CD4-positive, alpha-beta T cell treated with Interleukin-15 for 1 hour (primary cell): Measurements from ENCODE around the gene FGGY.
A peak's percentile ranks its signal among the peaks of the same experiment; 100 is the strongest.
"Not testable (repeated sequence)": the region's sequence is repeated elsewhere in the genome, so short reads cannot be mapped to it uniquely, and the experiment has no call there.

Source experiments
- DNase-seq: peaks from one replicate; pipeline ENCODE4 v3.0.0-alpha.2; 2020

FGGY gene, protein sequence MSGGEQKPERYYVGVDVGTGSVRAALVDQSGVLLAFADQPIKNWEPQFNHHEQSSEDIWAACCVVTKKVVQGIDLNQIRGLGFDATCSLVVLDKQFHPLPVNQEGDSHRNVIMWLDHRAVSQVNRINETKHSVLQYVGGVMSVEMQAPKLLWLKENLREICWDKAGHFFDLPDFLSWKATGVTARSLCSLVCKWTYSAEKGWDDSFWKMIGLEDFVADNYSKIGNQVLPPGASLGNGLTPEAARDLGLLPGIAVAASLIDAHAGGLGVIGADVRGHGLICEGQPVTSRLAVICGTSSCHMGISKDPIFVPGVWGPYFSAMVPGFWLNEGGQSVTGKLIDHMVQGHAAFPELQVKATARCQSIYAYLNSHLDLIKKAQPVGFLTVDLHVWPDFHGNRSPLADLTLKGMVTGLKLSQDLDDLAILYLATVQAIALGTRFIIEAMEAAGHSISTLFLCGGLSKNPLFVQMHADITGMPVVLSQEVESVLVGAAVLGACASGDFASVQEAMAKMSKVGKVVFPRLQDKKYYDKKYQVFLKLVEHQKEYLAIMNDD

DNA sequence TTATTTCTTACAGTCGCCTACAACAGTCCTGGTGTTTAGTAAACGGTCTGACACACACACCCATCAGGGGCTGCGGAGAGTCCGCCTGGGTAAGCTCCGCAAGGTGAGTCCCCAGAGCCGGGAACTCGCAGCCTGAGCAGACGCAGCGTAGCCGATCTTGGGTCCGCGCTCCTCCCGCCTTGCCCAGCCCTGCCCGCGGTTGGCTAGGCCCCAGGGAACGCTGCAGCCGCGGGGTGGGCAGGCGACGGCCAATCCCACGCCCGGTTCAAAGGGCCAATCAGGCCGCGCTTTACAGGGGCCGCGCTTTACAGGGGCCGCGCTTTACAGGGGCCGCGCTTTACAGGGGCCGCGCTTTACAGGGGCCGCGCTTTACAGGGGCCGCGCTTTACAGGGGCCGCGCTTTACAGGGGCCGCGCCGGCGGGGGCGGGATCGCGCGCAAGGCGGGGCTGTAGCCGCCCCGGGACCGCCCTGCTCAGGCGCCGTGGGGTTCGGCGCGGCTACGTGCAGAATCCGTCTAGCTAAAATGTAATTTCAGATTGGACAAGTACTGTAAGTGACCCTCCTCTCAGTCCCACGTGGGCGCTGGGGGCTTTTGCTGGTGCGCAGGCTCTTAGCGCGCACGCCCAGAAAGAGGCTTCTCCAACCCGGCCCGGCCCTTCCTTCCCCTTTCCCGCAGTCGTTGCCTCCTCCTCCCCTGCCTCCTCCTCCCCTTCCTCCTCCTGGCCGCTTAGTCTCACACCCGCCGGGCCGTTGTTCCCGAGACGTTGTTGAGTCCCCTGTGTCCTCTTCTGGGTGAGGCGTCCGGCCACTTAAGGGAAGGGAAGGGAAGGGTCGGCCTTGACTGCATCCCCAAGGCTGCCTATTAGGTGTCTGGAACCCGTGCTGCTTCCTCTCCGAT lies at the start of gene FGGY:
TSS of gene FGGY (plus strand) at position 737 of the 899 bp plus-strand sequence. CDS start 24,456 bp downstream, outside the sequence.
- peak; percentile 94 for DNase-seq

DNA sequence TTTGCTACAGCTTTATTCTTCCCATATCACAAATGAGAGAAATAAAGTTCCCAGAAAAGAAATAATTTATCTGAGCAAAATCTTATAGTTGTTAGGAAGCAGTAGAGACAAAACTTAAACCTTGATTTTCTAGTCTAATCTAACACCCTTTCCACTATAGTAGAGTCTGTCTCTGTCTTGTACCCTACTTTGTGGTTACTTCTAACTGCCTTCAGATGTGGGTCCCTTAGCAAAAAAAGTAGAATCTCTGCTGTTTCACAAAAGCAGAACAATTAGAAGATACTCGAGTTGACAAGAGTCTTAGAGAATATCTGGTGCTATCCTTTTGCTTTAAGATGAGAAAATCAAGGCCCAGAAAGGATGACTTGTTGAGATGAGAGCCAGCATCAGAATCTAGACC lies 48.1 kb upstream of the FGGY start:
- no peak for DNase-seq

DNA sequence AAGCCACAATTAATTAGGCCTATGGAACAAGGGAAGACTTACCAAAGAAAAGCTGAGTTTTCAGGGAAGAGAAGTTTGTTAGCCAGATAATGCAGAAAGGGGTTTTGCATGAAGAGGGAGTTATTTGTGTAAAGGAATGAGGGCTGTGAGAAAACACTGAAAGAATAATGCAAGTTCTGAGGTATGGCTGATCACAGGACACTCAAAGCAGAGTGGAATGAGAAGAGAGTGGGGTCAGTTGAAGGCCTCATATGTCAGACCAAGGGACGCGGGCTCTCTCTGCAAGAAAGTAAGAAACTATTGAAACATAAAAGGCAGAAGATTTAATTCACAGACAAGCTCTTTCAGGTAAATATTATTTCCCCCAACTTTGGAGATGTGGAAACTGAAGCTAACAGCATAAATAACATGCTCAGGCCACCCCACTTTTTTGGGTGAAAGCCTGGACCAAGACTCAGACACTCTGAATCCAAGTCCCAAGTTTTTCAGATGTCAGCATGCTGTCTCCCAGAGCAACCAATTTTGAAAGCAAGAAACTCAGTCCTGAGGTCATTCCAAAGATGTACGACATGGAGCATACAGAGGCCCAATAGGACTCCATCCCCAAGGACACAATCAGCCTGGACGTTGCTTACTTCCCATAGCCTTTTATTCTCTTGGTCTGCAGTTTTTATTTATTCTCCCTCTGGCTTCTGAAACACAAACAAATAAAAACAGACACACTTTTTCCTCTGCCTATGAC lies 47.3 kb upstream of the FGGY start:
- no peak for DNase-seq

DNA sequence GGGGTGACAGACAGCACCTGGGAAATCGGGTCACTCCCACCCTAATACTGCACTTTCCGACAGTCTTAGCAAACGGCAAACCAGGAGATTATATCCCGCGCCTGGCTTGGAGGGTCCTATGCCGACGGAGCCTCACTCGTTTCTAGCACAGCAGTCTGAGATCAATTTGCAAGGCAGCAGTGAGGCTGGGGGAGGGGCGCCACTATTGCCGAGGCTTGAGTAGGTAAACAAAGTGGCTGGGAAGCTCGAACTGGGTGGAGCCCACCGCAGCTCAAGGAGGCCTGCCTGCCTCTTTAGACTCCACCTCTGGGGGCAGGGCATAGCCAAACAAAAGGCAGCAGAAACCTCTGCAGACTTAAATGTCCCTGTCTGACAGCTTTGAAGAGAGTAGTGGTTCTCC lies 45.8 kb upstream of the FGGY start:
- DNase-seq = not testable (repeated sequence)

DNA sequence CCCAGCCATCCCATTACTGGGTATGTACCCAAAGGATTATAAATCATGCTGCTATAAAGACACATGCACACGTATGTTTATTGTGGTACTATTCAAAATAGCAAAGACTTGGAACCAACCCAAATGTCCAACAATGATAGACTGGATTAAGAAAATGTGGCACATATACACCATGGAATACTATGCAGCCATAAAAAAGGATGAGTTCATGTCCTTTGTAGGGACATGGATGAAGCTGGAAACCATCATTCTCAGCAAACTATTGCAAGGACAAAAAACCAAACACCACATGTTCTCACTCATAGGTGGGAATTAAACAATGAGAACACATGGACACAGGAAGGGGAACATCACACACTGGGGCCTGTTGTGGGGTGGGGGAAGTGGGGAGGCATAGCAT lies 40.5 kb upstream of the FGGY start:
- DNase-seq = not testable (repeated sequence)

DNA sequence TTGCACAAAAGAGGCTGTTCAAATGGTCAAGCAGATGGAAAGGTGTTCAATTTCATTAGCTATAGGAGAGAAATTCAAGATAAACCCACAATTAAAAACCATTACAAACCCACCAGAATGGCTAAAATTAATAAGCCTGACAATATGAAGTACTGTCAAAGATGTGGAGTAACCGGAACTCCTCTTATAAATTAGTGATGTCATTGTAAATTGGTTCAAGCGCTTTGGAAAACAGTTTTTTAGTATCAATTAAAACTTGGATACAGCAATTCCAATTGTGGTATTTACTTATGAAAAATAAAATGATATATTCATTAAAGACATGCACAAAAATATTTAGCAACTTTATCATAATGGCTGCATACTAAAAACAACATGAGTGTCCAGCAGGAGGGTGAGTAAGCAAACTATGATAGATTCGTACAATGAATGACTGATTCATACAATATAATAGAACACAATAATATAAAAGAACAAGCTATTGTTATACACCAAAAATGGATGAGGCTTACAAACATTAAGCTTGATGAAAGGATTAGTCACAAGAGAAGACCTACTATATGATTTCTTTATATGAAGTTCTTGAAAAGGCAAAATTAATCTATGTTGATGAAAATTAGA lies 38.4 kb upstream of the FGGY start:
- DNase-seq = no peak

DNA sequence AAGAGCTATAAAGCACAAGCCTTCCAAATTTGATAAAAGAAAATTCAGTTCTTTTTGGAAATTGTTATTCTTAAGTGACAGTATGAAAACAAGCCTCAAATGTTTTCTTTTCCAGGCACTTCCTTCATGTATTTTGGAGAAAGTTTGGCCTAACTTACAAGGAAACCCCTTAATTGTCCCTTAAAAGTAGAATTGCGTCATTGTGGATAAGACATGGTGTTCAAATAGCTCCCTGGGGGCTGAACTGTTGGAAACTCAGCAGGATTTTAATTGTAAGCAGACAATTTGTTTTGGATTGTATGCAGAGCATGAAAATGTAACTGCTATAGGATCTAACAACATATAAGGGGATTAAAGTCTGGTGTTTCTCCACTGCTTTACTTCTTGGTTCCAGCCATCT lies 35.4 kb upstream of the FGGY start:
- no peak for DNase-seq

DNA sequence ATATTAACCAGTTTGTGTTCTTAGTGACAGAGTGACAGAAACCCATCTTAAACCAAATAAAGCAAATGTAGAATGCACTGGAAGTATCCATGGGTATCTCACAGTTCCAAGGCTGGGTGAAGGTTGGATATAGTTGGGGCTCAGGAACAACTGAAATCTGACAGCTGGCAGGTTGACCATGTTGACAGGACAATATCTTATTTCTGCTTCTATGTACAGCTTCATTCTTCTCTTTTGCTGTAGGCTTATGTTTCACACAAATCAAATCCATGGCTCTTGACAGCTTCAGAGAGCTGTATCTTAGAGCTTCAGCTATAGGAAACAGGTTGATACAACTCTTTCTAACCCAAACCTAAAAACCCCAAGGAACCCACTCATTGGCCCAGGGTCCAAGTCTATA lies 34.3 kb upstream of the FGGY start:
- no peak for DNase-seq

DNA sequence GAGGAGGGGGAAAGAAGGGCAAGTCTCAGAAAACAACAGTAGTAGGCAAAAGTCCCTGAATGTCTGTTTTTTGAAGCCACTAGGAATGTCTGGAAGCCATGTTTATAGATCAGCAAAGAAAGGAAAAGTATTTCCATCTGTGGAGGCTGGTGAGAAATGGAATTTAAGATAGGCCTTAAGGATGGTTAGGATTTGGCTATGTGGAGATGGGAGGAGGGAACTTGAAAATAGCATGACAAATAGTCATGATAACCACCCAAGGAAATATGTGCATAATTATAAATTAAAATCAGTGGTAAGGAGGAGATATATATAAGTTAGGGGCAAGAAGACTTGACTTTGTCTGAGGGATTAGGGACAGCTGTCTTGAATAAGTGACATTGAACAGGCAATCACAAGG lies 33.8 kb upstream of the FGGY start:
- DNase-seq = no peak

DNA sequence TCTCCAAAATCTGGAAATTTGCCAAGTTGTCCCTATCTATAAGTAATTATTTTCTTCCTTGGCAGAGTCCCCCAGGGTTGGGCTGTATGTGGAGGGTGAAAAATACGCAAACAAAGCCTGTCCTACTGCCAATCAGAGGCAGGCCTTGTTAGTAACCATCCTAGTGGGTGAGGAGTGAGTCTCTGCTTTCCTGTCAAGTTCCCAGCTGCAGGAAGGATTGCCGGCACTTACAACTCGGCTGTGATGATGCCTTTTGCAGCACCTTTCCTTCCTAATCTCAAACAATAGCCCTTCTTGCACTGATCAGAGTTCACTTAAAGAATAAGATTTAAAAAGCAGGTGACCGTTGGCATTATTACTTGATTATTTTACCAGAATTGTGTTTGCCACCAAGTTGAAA lies 31.3 kb upstream of the FGGY start:
- no peak for DNase-seq

DNA sequence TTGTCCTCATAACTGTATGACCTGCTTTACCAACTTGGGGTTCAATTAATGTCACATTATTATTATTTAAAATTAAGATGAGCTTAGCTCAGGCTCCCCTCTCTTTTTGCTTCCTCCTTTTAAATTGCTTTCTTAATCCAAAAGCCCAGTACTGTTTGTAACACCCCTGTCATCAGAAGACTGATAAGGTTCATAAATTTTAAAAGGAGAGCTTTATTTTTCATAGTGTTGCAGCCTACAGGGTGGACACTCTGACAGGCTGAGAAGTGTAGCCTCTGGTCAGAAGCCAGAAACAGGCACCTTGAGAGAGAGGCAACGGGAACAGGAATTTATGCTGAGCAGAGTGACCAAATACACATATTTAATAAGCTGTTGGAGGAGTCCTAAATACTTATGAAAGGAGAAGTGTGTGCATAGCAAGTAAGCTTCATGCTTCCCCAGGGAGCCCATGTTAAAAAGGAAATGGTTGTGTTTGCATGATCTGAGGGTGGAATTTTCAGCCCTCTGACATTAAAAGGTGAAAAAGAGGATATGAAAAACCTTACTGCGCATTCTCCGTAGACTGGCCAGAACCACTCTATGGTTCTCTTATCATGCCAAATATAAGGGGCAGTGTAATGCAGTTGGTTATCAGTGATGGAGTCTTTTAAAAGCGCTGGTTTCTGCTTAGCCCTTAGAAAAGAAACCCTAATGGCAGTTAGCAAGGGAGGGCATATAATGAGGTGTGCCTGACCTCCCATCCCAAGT lies 30.5 kb upstream of the FGGY start:
- peak; percentile 18 for DNase-seq

DNA sequence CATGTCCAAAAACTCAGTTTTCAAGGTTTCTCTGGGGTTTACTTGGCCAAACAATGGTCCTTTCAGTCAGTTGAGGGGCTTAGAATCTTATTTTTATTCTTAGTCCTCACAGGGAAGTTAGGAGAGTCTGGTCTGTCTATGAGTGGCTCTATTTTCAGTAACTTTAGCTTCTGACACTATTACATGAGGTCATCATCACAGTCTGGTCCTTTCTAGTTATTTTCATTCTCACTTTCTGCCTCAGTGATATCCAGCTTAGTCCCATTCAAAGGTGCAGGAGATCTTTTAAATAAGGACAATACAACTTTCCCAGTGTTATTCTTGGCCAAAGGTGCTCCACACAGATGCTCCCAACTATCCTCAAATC lies 30.0 kb upstream of the FGGY start:
- no peak for DNase-seq

DNA sequence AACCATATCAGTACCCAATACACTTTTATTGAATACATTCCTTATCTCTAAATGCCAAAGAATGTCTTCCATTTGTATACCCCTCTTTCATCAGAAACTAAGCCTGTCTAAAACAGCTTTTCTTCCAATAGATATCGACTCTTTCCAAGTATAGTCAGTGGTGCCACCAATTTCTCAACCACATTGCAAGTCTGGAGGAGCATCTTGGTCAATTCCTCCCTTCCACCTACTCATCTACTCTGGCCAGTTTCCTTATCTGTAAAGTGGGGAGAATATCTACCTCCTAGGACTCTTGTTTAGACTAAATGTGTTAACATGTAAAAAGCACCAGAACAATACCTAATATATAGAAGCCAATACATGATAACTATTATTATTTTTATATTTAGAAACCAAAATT lies 28.5 kb upstream of the FGGY start:
- DNase-seq = no peak

DNA sequence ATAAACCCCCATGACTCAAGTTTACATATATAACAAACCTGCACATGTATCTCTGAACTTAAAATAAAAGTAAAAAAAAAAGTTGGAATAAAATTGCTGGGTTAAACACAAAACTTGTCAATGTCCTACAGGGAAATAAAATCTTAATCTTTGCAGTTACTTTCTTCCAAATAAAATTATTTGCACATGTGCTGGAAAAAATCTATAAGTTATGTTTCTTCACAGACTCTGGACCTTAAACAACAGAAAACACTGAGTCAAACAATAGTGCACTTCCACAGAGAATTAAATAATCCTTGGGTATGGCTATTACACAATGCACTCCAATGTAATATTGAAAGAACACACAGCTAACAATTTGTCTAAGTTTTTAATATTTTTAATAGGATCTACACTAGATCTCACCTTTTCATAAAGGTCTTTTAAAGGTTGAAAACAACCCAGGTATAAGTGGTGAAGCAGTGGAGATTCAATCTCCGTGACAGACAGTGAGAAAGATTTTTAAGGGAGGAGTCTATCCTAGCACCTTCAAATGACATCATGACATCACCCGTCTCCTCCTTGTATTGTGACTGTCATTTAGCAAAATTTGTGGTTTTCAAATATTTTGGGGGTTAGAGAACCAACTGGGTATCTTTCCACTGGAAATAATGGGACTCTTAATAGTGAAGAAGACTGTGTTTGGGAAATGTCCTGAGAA lies 25.2 kb upstream of the FGGY start:
- DNase-seq = no peak

DNA sequence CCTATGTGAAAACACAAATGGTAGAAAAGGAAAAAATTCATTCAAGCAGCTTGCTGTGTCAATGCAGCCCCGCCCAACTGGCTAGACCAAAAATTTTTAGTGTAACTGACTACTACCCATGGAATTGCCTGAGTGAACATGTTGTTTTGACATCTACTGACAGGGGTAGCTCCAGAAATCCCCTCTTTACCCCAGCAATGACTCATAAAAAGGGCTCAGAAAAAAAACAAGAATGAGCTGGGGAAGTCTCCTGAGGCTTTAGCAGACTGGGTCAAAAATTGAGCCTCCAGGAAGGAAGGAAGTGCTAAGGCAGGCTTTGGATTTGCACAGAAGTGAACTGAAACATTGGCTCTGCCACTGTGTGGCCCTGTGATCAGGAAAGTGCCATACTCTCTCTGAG lies 24.4 kb upstream of the FGGY start:
- peak; percentile 32 for DNase-seq

DNA sequence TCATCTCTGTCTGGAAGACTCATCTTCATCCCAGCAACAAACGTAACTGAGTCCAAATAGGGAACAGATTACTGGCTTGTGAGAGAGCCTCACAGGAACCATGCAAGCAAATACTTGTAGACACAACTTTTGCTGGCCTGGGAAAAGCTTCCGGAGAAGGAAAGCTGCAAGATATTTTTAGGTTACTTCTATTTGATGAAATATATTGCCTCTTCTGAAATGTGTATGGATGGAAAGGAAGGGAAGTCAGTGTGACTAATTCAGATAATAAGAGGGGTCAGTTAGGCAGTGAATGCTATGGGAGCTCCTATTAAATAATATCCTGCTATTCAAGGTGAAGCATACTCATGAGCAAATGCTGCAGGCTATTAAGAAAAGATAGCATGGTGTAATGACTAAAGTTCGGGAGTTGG lies 20.4 kb upstream of the FGGY start:
- no peak for DNase-seq

DNA sequence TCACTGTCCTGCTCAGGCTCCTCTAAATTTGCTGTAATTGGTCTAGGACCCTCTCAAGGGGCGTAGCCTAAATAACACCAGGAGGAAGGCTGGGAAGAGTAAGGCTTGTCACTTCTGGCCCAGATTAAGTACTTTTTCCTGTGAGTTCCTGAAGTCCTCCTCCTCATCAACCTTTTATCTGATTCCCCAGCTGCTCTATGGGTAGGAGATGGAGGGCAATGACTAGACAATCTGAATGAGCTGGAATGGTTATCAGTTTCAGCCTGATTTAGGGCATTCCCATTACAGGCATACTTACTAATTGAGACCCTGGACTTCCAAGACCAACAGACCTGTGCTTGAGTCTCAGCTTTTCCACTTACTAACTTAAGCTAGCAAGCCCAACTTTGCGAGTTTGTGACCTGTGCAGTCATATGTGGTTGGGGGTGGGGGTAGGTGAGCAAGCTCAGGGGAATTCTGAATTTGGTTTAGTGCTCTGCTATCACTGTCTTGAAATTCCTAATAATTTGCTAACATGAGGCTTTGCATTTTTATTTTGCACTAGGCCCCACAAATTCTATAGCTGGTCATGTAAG lies 18.0 kb upstream of the FGGY start:
- DNase-seq = no peak

DNA sequence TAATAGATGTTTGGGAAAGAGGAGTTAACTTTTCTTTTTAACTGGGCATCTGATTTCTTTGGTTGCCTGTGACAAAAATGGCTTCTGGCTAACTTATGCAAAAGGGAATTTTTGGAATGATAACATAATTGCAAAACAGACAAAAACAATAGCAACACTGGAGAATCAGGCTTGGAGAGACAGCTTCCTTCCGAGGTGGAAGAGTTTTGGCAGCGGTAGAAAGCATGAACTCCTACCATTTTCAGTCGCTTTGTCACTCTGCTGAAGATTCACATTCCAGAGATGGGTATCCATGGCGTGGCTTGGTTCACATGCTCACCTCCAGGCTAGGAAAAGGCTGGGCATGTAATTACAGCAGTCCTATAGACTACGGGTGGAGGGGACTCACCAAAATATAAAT lies 17.2 kb upstream of the FGGY start:
- no peak for DNase-seq

DNA sequence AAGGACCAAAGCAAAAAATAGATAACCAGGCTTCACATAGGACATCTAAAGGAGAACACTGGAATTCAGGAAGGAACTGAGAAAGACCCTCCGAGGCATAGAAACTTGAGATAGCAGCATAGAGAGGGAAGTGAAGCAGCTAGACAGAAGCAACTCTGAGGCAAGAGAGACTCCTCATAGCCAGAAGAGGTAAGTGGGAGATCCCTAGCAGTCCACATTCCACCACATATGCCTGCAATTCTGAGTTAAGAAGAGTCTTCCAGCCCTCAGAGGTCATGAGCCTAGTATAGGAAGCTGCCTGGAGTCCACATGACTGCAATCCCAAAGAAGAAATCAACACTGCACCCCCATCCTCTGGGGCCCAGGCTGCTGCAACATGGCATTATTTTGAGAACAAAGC lies 13.9 kb upstream of the FGGY start:
- DNase-seq = no peak

DNA sequence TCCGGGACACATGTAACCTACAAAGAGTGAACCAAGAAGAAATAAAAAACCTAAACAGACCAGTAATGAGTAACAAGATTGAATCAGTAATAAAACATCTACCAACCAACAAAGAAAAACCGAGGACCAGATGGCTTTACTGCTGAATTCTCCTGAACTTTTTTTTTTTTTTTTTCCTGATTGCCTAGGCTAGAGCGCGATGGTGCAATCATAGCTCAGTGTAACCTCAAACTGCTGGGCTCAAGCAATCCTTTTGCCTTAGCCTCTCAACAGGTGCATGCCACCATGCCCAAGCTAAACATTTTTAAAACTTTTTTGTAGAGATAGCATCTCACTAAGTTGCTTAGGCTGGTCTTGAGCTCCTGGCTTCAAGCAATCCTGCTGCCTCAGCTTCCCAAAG lies 11.2 kb upstream of the FGGY start:
- no peak for DNase-seq

DNA sequence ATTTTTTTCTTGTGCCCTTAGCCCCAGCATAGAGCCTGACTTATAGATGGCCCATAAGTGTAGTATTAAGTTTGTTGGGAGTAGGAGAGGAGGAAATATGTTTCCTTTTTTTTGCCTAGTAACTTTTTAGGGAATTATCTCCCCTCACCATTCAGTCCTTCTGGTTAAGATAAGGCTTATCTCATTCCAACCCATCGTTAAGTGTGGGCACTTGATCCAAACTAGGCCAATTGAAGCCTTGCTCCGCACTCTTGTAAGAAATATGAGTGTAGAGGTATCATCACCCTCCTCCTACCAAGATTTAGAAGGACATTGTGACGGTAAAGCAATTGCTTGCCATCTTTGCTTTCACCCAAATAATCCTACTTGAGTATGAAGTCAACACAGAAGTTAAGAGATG lies 8.8 kb upstream of the FGGY start:
- DNase-seq = no peak
